Measurements from ENCODE around the gene ELOVL5.

The ELOVL5 gene

GRCh38 chr6:53236241-53236640 lies 112.5 kb downstream of the ELOVL5 start:
- no peak for DNase-seq

DNA sequence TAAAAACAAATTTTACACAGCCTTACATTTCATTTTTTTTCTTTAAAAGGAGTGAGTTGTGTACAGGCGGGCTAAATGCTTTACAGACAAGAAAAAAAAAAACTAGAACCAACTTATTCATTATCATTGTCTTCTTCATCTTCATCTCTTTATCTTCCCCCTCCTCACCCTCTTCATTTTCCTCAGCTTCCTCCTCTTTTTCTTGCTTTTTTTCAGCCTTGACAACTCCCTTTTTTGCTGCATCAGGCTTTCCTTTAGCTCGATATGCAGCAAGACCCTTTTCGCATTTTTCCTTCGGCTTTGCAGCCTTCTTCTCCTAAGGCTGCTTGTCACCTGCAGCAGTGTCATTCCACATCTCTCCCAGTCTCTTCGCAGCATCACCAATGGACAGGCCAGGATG lies 113.2 kb downstream of the ELOVL5 start:
- no peak for DNase-seq

DNA sequence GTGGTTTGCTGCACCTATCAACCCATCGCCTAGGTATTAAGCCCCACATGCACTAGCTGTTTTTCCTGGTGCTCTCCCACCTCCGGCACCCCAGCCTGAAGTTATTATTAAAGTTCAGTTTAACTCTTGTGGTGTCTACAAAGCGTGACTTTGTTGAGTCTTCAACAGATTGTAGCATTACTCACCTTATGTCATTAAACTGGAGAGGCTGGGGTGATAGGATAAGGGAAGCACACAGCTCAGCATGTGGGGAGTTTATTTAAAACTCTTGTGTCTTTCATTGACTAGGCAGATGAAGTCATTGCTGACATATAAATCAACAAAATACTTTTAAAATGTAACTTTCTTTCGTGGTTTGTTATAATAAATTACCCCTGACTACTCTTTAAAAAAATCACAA lies 115.4 kb downstream of the ELOVL5 start:
- DNase-seq, result no peak

DNA sequence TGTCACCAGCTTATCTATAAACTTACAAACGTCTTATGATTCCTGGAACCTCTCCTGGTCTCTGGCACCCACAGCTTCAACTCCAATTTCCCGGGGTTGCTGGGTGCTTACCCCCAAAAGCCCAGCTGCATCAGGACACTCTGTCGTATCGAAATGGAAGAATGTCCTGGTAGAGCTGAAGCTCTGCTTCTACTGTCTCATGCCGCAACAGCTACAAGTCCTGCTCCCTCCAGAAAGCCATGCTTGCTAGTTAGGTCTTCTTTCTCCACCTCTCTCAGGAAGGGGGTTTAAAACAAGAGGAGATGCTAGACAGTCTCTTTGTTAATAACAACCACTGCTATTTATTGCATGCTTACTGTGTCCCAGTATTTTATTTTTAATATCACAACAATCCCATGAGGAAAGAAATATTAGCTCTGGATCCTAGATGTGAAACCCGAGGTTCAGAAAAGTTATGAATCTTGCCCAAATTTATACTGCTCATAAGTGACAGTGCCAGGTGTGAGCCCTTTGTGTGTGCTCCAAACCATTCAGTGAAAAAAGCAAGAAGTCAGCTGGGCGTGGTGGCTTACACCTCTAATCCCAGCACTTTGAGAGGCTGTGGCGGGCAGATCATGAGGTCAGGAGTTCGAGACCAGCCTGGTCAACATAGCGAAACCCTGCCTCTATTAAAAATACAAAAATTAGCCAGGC lies 117.8 kb downstream of the ELOVL5 start:
- DNase-seq, result no peak

DNA sequence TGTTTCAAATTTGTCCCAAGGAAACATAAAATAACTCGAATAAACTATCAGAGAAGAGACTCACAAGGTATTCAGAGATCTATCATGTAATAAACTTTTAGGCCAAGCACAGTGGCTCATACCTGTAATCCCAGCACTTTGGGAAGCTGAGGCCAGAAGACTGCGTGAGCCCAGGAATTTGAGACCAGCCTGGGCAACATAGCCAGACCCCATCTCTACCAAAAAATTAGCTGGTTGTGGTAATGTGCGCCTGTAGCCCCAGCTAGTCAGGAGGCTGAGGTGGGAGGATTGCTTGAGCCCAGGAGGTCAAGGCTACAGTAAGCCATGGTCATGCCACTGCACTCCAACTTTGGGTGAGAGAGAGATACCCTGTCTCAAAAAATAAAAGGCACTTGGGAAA lies 120.9 kb downstream of the ELOVL5 start:
- DNase-seq, result no peak

DNA sequence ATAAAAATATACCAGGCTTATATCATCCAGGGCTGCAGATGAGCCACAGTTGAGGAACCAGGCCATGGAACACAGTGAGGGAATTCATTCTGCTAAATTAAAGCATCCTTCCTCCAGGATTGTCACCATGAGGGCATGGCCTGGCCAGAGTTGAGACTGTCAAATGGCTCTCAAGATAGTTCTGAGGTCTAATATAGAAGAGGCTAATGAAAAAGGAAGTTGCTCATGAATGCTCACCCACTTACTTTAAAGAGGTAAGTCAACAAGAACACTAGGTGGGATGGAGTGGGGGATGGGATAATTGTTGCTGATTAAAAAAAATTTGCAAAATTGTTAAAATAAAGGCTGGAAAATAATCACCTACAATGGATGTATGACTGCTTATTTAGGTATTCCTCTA lies 128.1 kb downstream of the ELOVL5 start:
- DNase-seq, result no peak

Data from NCI-H526 treated with DMSO at 0.1 percent for 48 hours (cell line).